Upper lobe of right lung (tissue), 1 donor: ENCODE measurements around the gene MTFR1L. TPM values are rescaled to one million over a fixed set of nuclear protein-coding genes. Genes with fewer than 3 reads are reported as not detected.

Experiments
- ATAC-seq: fragments of 200-7000 bp; cut with Tn5 transposase; one replicate; pipeline ENCODE4 v1.9.1; 2020; ENCODE audit warnings: mild to moderate bottlenecking, moderate library complexity
- DNase-seq: peaks from one replicate; pipeline ENCODE4 v3.0.0-alpha.2; 2020
- H3K27ac ChIP-seq: fragments of 200-600 bp; one replicate; pipeline ENCODE4 v1.8.0; 2022
- H3K27me3 ChIP-seq: fragments of 200-600 bp; one replicate; pipeline ENCODE4 v1.8.0; 2022; ENCODE audit warnings: mild to moderate bottlenecking
- H3K36me3 ChIP-seq: fragments of 200-600 bp; one replicate; pipeline ENCODE4 v1.8.0; 2022
- H3K4me1 ChIP-seq: fragments of 200-600 bp; one replicate; pipeline ENCODE4 v1.8.0; 2022
- H3K4me3 ChIP-seq: fragments of 200-600 bp; one replicate; pipeline ENCODE4 v1.8.0; 2022; ENCODE audit warnings: mild to moderate bottlenecking
- H3K9me3 ChIP-seq: fragments of 200-600 bp; one replicate; pipeline ENCODE4 v1.8.0; 2022
- CTCF ChIP-seq: fragments of 200-600 bp; IDR thresholded peaks from one replicate; pipeline ENCODE4 v1.8.0; 2022; ENCODE audit warnings: antibody characterized with exemption
- intact Hi-C: fragments of 100-400 bp; cut with DNase I; formaldehyde crosslinking; loops from one replicate; pipeline ENCODE4 v1.11.0; 2022
- total RNA-seq: library from RNA; stranded (reverse); fragmentation: NEBNext Ultra II Directional; extraction: Animal tissue kit (Norgen Biotek cat#: 25700); gene quantifications from one replicate; pipeline ENCODE4 v1.2.1, GENCODE V29; 2021
- donor health status: DM: no; HTN: yes; CAD: no; lungs with severe emphysema.

Gene MTFR1L
- total RNA-seq, 1 donor from 2014 or later, result 46.0 TPM

DNA sequence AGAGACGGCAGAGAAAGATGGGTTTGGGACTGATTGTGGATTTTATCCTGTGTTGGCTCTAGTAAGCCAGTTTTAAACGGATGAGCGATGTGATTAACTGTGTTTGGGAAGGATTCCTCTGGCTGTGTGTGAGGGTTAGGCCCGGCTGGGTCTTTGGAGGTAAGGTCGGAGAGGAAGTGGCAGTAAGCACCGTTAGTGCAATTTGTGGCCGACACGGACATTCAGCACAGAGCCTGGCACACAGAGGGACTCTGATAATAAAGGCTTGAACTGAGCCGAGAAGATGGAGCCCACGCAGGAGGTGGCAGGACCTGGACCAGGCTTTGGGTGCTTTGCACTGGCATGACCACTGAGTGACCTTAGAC is 1.3 kb downstream of the MTFR1L start:
- no peak for TF ChIP-seq CTCF
- Histone ChIP-seq H3K4me3 (peak overlapping the region; percentile 89), H3K27ac (peak overlapping the region; percentile 89), H3K36me3 (peaks cover 12% of the 10 kb centered on the region), H3K27me3 (no peaks in the 10 kb centered on the region), H3K4me1 (peaks cover 30% of the 10 kb centered on the region), H3K9me3 (no peaks in the 10 kb centered on the region)
- ATAC-seq, result no peak
- intact Hi-C loops, result no loop called here
- peak; percentile 46 for DNase-seq

GRCh38 chr1:25821630-25822091 is 1.9 kb downstream of the MTFR1L start:
- intact Hi-C loops, result no loop called here
- H3K9me3 ChIP-seq, result no peaks in the 10 kb centered on the region
- peak; percentile 58 for DNase-seq
- TF ChIP-seq CTCF, result no peak
- H3K36me3 ChIP-seq, result peaks cover 12% of the 10 kb centered on the region
- ATAC-seq, result no peak
- H3K4me3 ChIP-seq, result peak overlapping the region; percentile 89
- peaks cover 30% of the 10 kb centered on the region for H3K4me1 ChIP-seq
- no peaks in the 10 kb centered on the region for H3K27me3 ChIP-seq
- no peak overlapping the region for H3K27ac ChIP-seq

DNA sequence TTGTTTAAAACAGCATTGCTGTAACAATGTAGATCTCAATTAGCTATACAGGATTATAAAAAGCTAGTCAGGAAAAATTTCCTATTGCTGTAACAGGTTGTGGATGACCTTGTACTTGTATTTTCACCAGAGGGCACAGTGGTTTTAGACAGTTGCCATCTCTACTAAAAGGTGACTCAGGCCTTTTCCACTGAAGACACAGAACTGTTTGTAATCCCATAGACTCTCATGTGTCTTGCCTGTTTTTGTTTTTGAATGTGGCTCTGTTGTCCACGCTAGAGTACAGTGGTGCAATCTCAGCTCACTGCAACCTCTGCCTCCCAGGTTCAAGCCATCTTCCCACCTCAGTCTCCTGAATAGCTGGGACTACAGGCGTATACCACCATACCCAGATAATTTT is 5.9 kb downstream of the MTFR1L start:
- Histone ChIP-seq H3K27ac (no peak overlapping the region), H3K36me3 (peaks cover 50% of the 10 kb centered on the region), H3K4me3 (no peak overlapping the region), H3K4me1 (peaks cover 14% of the 10 kb centered on the region), H3K27me3 (no peaks in the 10 kb centered on the region), H3K9me3 (no peaks in the 10 kb centered on the region)
- no peak for TF ChIP-seq CTCF
- ATAC-seq, result no peak
- DNase-seq, result no peak
- intact Hi-C loops, result no loop called here

GRCh38 chr1:25826571-25826970 is 6.8 kb downstream of the MTFR1L start:
- Histone ChIP-seq H3K27me3 (no peaks in the 10 kb centered on the region), H3K4me3 (no peak overlapping the region), H3K27ac (no peak overlapping the region), H3K4me1 (peaks cover 5% of the 10 kb centered on the region), H3K9me3 (no peaks in the 10 kb centered on the region), H3K36me3 (peaks cover 60% of the 10 kb centered on the region)
- DNase-seq, result no peak
- intact Hi-C loops, result no loop called here
- TF ChIP-seq CTCF, result no peak
- ATAC-seq, result no peak

GRCh38 chr1:25828491-25828890 is 8.7 kb downstream of the MTFR1L start:
- TF ChIP-seq CTCF, result no peak
- Histone ChIP-seq H3K36me3 (peaks cover 79% of the 10 kb centered on the region), H3K9me3 (no peaks in the 10 kb centered on the region), H3K27me3 (no peaks in the 10 kb centered on the region), H3K4me1 (no peaks in the 10 kb centered on the region), H3K27ac (no peak overlapping the region), H3K4me3 (no peak overlapping the region)
- DNase-seq (no peak), ATAC-seq (no peak)
- intact Hi-C loops, result no loop called here

DNA sequence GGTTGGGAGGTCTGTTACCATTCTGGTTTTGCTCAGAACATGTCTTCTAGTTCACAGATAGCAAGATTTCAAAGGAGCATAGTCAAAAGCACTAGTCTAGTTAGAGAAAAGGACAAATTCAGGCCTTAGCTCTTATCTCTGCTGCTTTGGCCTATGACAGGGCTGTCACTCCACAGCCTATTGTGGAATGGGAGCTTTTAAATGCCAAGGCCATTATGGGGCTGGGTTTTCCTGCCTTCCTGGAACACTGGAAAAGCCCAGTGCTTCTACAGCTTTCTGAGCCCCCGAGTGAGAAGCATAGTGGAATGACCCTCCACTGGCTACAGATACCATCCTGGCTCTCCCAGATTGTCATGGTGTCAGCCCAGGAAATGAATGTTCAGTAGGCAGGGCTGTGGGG is 9.3 kb downstream of the MTFR1L start:
- DNase-seq, result no peak
- TF ChIP-seq CTCF, result no peak
- intact Hi-C loops, result no loop called here
- Histone ChIP-seq H3K27ac (no peak overlapping the region), H3K4me1 (no peaks in the 10 kb centered on the region), H3K36me3 (peaks cover 85% of the 10 kb centered on the region), H3K27me3 (no peaks in the 10 kb centered on the region), H3K9me3 (no peaks in the 10 kb centered on the region), H3K4me3 (no peak overlapping the region)
- ATAC-seq, result no peak
